ENCODE measurements around the gene CFAP20DC. TPM values are rescaled to one million over a fixed set of nuclear protein-coding genes. Genes with fewer than 3 reads are reported as not detected.
A peak's percentile ranks its signal among the peaks of the same experiment; 100 is the strongest.

The CFAP20DC gene
- total and polyA plus RNA-seq, 2 of the 8 experiments (the other 6 are each of a cell fraction or from before 2014, with no cell fraction given): 2.2 to 2.8 TPM

DNA sequence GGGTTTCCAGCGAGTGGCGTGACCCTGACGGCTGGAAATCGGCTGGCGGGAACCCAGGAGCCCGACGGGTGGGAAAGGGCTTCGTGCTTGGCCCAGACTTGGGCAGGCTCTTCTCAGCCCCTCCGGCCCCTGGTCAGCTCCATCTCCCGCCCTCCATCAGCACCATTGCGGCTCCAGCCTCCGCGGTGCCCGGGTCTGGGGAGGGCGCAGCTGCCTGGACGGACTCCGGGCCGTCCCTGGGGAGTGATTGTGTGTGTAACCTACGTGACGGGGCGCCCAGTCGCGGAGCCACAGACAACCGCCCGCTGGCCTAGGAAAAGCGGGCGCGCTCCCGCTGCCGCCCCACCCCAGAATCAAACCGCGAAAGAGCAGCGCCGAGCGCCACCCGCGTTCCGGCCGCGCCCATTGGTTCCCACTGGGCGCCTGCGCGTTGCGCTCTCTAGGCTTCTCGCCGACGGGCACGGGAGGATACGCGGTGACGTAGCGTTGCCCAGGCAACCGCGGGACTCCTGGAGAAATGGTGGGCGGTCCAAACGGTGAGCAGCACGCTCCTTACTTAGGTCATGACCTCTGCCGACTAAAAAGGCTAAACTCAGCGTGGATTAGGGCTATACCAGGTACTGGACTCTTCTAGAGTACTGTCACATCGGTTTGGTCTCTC, at the start of gene CFAP20DC (continued):
- TF ChIP-seq, protein P1, sequence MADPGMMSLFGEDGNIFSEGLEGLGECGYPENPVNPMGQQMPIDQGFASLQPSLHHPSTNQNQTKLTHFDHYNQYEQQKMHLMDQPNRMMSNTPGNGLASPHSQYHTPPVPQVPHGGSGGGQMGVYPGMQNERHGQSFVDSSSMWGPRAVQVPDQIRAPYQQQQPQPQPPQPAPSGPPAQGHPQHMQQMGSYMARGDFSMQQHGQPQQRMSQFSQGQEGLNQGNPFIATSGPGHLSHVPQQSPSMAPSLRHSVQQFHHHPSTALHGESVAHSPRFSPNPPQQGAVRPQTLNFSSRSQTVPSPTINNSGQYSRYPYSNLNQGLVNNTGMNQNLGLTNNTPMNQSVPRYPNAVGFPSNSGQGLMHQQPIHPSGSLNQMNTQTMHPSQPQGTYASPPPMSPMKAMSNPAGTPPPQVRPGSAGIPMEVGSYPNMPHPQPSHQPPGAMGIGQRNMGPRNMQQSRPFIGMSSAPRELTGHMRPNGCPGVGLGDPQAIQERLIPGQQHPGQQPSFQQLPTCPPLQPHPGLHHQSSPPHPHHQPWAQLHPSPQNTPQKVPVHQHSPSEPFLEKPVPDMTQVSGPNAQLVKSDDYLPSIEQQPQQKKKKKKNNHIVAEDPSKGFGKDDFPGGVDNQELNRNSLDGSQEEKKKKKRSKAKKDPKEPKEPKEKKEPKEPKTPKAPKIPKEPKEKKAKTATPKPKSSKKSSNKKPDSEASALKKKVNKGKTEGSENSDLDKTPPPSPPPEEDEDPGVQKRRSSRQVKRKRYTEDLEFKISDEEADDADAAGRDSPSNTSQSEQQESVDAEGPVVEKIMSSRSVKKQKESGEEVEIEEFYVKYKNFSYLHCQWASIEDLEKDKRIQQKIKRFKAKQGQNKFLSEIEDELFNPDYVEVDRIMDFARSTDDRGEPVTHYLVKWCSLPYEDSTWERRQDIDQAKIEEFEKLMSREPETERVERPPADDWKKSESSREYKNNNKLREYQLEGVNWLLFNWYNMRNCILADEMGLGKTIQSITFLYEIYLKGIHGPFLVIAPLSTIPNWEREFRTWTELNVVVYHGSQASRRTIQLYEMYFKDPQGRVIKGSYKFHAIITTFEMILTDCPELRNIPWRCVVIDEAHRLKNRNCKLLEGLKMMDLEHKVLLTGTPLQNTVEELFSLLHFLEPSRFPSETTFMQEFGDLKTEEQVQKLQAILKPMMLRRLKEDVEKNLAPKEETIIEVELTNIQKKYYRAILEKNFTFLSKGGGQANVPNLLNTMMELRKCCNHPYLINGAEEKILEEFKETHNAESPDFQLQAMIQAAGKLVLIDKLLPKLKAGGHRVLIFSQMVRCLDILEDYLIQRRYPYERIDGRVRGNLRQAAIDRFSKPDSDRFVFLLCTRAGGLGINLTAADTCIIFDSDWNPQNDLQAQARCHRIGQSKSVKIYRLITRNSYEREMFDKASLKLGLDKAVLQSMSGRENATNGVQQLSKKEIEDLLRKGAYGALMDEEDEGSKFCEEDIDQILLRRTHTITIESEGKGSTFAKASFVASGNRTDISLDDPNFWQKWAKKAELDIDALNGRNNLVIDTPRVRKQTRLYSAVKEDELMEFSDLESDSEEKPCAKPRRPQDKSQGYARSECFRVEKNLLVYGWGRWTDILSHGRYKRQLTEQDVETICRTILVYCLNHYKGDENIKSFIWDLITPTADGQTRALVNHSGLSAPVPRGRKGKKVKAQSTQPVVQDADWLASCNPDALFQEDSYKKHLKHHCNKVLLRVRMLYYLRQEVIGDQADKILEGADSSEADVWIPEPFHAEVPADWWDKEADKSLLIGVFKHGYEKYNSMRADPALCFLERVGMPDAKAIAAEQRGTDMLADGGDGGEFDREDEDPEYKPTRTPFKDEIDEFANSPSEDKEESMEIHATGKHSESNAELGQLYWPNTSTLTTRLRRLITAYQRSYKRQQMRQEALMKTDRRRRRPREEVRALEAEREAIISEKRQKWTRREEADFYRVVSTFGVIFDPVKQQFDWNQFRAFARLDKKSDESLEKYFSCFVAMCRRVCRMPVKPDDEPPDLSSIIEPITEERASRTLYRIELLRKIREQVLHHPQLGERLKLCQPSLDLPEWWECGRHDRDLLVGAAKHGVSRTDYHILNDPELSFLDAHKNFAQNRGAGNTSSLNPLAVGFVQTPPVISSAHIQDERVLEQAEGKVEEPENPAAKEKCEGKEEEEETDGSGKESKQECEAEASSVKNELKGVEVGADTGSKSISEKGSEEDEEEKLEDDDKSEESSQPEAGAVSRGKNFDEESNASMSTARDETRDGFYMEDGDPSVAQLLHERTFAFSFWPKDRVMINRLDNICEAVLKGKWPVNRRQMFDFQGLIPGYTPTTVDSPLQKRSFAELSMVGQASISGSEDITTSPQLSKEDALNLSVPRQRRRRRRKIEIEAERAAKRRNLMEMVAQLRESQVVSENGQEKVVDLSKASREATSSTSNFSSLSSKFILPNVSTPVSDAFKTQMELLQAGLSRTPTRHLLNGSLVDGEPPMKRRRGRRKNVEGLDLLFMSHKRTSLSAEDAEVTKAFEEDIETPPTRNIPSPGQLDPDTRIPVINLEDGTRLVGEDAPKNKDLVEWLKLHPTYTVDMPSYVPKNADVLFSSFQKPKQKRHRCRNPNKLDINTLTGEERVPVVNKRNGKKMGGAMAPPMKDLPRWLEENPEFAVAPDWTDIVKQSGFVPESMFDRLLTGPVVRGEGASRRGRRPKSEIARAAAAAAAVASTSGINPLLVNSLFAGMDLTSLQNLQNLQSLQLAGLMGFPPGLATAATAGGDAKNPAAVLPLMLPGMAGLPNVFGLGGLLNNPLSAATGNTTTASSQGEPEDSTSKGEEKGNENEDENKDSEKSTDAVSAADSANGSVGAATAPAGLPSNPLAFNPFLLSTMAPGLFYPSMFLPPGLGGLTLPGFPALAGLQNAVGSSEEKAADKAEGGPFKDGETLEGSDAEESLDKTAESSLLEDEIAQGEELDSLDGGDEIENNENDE (IDR thresholded peaks at IDR 0.05; ENCODE audit: insufficient replicate concordance, low read length): no peak
- TF ChIP-seq, protein P2, sequence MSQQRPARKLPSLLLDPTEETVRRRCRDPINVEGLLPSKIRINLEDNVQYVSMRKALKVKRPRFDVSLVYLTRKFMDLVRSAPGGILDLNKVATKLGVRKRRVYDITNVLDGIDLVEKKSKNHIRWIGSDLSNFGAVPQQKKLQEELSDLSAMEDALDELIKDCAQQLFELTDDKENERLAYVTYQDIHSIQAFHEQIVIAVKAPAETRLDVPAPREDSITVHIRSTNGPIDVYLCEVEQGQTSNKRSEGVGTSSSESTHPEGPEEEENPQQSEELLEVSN (IDR thresholded peaks at IDR 0.05): peak; percentile 83
- no peak for TF ChIP-seq KDM5A (IDR thresholded peaks at IDR 0.05; ENCODE audit: low read length)
- TF ChIP-seq CEBPB (IDR thresholded peaks at IDR 0.05; ENCODE audit: low read depth, low read length): no peak
- no peak for TF ChIP-seq BACH1 (IDR thresholded peaks at IDR 0.05; ENCODE audit: low read length)
- TF ChIP-seq, protein P3, sequence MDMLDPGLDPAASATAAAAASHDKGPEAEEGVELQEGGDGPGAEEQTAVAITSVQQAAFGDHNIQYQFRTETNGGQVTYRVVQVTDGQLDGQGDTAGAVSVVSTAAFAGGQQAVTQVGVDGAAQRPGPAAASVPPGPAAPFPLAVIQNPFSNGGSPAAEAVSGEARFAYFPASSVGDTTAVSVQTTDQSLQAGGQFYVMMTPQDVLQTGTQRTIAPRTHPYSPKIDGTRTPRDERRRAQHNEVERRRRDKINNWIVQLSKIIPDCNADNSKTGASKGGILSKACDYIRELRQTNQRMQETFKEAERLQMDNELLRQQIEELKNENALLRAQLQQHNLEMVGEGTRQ (IDR thresholded peaks at IDR 0.05; ENCODE audit: low read length): no peak
- peak; percentile 58; the same call in 1 of the 2 replicates for TF ChIP-seq TBP (IDR thresholded peaks at IDR 0.05; ENCODE audit: low read depth, low read length)
- TF ChIP-seq RAD21 (IDR thresholded peaks at IDR 0.05 in 1 of 2, conservative IDR thresholded peaks at IDR 0.05 in 1 of 2; ENCODE audit: low read depth in 2 of 2, low read length in 2 of 2): no peak
- no peak for TF ChIP-seq CBX8 (IDR thresholded peaks at IDR 0.05; ENCODE audit: borderline replicate concordance, low read depth, low read length)

All from H1 (cell line).